Measurements from ENCODE around the gene RNF217.

RNF217 gene

DNA sequence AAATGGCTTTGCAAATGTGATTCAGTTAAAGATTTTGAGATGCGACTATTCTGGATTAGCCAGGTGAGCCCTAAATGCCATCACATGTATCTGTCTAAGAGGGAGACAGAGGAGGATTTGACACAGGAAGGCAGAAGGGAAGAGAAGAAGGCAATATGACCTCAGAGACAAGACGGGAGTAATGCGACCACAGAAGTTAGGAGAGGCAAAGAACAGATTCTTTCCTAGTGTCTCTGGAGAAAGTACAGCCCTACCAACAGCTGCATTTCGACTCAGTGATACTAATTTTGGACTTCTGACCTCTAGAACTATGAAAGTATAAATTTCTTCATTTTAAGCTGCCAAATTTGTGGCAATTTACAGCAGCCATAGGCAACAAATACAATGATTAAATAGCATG lies 167.1 kb downstream of the RNF217 start:
- no peak for DNase-seq (ENCODE audit: low spot score)

DNA sequence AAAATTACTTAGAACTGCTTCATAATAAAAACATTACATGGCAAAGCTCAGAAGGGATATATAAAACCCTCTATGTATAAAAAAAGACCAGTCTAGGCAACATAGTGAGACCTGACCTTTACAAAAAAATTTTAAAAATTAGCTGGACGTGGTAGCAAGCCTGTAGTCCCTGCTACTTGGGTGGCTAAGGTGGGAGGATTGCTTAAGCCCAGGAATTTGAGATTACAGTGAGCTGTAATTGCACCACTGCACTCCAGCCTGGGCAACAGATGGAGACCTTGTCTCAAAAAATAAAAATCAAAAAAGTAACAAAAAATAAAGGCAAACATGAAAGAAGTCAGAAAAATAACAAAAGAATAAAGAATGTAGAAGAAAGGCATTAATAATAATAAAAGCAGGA lies 169.8 kb downstream of the RNF217 start:
- no peak for DNase-seq (ENCODE audit: low spot score)

DNA sequence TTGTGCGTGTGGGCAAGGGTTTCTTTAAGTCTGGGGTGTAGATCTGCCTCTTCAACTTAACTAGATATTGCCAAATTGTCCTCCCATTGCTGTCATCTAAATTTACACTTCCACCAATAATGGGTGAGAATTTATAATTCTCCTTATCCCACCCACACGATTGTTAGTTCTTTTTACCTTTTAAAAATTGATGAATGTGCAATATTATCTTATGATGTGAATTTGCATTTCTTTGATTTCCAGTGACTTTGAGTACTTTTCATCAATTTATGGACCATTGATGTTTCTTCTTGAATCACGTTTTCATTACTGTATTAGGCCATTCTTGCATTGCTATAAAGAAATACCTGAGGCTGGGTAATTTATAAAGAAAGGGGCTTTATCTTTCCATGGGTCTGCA lies 174.1 kb downstream of the RNF217 start:
- DNase-seq (ENCODE audit: low spot score): no peak

GRCh38 chr6:125138083-125138482 lies 175.8 kb downstream of the RNF217 start:
- DNase-seq (ENCODE audit: low spot score): no peak

- peak; percentile 37 for DNase-seq (ENCODE audit: low spot score)
Measured at GRCh38 chr6:125140808-125141207, 178.6 kb downstream of the RNF217 start.

Measured in AG08395 (cell line).